Measurements from ENCODE around the gene IYD.

The IYD gene, protein sequence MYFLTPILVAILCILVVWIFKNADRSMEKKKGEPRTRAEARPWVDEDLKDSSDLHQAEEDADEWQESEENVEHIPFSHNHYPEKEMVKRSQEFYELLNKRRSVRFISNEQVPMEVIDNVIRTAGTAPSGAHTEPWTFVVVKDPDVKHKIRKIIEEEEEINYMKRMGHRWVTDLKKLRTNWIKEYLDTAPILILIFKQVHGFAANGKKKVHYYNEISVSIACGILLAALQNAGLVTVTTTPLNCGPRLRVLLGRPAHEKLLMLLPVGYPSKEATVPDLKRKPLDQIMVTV

DNA sequence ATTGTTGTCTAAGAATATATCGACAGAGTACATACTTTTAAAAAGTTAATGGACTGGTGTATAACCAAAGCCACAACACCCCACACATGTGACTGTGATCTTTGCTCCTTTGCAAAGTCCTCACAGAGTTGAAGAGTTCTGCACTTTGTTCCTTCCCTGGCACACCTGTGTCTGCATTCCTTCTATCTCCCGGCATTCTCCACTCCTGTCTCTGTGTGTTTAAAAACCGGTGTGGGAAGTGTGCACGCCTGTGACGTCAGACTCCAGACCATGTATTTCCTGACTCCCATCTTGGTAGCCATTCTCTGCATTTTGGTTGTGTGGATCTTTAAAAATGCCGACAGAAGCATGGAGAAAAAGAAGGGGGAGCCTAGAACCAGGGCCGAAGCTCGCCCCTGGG, at the start of gene IYD:
Gene IYD, plus strand, starts transcription at position 251 of the 400 bp plus-strand sequence. Its CDS starts 20 bp downstream, at position 271.
- no peak for DNase-seq

DNA sequence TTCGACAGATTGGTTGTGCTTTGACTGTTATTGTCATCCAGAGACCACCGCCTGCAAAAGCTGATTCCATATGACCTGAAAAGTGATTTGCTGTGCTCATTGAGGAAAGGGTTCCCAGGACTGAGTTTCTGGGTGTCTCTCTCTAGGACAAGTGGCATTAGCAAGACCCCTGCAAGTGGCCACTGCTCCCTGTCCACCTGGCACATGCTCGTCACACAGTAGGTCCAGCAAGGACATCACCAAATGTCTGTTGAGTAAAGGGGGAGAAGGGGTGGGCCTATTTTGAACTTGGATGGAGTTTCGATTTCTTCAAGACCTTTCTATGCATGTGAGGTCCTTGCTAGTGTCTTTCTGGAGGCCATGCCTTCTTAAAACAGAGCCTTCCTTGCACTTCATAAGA, 48.9 kb upstream of the IYD start:
- no peak for DNase-seq

GRCh38 chr6:150320442-150320841, 48.4 kb upstream of the IYD start:
- no peak for DNase-seq

DNA sequence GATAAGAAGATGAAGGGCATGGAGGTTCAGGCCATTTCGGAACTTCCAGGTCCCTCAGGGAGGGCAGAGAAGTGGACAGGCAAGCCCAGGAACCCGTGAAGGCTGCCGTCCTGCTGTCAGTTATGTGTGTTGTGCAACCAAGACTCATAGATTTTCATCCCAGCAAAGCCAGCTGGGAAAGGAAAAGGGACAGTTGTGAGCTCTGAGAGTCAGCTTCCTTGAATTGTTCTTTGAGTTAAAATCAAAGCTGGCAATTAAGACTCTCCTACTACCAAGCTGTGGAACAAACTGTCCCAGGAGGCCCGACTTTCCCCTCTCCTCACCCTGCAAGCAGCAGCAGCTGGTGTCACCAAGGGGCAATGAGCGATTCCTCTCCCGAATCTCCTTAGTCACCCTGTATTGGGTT, 46.3 kb upstream of the IYD start:
- DNase-seq, result no peak

- no peak for DNase-seq
Observed at GRCh38 chr6:150323205-150323604, 45.6 kb upstream of the IYD start.

- DNase-seq, result no peak
Observed at GRCh38 chr6:150324044-150324443, 44.8 kb upstream of the IYD start.

GRCh38 chr6:150325066-150325772, 43.6 kb upstream of the IYD start:
- no peak for DNase-seq

DNA sequence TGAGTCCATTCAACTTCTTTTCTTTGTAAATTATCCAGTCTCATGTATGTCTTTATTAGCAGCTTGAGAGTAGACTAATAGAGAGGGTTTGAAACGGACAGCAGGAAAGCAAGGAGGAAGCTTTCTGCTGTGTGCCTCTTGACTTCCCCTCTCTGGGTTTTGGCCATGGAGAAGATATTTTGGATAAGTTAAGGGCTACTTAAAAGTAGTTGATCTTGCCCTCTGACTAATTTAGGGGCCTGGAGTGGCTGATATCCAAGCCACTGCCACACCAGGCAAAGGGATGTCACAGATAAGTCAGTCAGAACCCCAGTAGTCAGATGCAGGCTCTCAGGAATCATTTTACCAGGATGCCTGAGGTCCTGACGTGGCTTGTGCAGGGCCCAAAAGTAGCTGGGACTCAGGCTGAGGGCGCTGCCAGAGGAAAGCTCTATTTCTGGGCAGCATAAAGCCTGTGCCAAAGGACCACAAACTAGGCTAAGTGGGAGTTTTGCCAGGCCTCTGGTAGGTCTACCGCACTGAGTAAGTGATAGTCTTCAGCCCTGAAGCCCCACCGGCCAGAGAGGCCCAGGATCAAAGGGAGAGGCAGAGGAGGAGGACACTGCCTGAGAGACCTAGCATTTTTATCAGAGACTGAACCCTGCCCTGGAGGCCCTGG, 41.6 kb upstream of the IYD start:
- DNase-seq, result no peak

GRCh38 chr6:150328744-150329405, 39.9 kb upstream of the IYD start:
- DNase-seq, result no peak

DNA sequence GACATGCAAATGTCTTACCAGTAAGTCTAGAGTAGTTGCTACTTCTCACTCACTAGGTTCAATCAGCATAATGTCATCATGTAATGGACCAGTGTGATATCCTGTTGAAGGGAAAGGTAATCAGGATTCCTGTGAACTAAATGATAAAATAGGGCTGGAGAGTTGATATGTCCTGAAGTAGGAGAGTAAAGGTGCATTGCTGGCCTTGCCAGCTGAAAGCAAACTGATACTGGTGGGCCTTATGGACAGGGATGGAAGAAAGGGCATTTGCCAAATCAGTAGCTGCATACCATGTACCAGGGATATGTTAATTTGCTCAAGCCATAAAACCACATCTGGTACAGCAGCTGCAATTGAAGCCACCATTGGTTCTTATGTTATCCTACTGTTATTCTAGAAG, 37.5 kb upstream of the IYD start:
- DNase-seq, result no peak

DNA sequence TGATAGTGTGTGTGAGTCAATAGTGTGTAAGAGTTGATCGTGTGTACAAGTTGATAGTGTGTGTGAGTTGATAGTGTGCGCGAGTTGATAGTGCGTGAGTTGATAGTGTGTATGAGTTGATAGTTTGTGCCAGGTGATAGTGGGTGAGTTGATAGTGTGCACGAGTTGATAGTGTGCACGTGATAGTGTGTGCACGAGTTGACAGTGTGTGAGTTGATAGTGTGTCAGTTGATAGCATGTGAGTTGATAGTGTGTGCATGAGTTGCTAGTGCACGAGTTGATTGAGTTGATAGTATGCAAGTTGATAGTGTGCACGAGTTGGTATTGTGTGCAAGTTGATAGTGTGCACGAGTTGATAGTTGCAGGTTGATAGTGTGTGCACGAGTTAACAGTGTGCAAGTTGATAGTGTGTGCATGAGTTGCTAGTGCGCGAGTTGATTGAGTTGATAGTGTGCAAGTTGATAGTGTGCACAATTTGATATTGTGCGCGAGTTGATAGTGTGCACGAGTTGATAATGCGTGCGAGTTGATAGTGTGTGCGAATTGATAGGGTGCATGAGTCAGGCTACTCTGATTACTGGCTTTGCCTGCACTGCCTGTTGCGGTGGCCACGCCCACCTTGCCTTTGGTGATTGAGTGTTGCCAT, 35.8 kb upstream of the IYD start:
- no peak for DNase-seq

- no peak for DNase-seq
Observed at GRCh38 chr6:150333585-150333941, 35.2 kb upstream of the IYD start.

DNA sequence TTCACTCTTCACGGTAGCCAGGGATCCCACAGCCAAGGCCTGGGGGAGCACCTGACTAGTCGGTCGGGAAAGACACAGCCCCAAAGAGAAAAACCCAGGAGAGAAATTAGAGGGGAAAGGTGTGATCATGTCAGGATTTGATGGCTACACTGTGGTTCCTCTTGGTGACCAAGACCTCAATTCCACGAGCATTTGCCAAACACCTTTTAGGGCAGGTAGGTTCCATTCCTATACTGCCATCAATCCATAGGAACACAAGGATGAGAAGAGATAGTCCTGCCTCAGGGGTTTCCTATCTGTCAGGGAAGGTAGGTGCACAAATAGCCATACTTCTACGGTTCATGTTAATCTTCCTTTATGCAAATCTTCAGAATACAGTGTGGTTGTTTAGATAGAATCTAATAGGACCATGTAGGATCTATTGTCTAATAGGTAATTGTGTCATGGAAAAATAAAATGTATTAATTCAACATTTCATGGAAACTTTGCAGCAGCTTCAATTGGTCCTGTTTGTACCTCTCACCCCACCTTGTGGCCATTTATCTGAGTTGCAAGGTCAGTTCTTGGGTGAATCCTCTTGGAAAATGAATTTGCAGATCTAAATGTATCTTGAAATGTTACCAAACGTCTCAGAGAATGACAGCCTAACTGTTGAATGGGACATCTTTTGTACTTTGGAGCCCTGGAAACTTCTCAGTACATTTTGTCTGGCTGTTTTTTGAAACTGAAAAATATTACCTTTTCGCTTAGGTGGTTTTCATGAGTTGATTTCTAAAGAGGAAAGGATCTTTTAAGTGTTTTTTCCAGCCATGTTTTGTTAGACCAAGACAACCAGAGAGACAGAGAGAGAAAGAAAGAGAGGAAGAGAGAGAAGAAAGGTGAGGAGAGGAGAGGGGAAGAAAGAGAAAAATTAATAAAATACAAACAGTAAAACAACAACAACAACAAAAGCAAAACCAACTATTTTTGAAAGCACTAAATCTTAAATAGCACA, 33.7 kb upstream of the IYD start:
- DNase-seq, result no peak

DNA sequence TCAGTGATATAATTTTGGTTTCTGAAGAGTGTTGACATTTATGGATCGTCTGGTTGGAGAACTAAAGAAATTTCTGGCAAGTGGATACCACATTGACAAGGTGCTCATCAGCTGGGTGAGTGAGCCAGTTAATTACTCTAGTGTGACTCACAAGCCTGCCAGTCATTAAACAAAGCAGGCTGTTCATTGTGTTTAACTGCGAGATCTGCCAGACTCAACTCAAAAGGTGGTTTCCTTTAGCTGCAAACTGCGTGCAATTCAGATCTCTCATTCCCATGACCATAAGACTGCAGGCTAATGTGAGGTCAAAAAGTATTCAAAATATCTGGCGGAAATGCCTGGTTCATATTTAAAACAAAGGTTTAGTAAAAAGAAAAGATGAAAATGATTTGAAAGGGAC, 32.5 kb upstream of the IYD start:
- DNase-seq, result no peak

- DNase-seq, result no peak
Observed at GRCh38 chr6:150336708-150337107, 32.1 kb upstream of the IYD start.

DNA sequence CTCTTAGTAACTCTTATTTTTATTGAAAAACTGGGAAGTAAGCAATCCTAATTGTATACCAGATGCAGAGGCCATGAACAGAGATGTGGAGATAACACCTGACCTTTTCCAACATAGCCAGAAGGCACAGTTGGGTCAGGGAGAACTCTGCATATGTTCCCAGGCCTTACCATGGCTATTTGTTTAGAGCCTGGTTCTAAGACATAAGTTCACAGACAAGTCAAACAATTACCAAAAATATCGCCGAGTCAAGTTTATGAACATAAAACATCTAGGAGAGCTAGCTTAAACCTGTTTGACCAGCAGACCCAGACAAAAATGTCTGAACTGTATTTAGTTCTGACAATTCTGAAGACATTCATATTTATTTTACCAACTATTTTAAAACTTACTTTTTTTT, 26.7 kb upstream of the IYD start:
- DNase-seq, result no peak

DNA sequence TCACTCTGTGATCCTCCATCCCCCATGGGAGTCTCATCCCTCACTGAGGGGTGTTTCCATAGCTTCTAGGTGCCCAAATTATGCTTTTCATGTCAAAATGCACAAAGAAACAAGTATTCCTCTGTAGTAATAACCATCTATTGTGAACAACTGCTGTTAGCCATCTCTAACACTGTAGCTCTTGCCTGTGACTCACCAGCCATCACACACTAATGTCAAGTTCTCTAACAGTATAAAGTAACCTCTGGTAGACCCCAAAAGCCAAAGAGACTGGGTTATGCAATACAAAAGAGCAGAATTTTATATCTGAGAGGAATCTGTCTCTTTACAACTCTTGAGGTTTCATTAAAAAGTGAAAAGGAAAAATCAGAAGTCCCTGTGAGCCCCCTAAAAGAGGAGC, 25.4 kb upstream of the IYD start:
- no peak for DNase-seq

DNA sequence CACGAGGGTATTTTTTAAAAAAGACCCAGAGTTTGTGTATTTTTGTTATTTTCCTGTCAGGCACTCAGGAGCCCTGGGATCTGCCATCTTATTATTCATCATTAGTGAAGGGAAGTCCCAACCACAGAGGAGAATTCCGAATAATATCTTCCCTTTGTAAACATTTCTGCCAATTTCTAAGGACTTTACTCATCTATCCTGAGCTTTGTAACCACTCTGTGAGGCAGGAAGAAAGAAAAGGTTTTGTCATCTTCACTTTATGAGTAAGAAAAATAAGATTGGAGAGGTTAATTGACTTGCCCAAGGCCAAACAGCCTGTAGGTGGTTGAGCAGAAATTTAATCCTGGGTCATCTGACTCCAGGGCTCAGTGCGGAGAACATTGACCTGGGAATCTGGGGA, 23.0 kb upstream of the IYD start:
- DNase-seq, result no peak

GRCh38 chr6:150346346-150346745, 22.5 kb upstream of the IYD start:
- DNase-seq, result no peak

- no peak for DNase-seq
Observed at GRCh38 chr6:150347845-150348244, 21.0 kb upstream of the IYD start.

DNA sequence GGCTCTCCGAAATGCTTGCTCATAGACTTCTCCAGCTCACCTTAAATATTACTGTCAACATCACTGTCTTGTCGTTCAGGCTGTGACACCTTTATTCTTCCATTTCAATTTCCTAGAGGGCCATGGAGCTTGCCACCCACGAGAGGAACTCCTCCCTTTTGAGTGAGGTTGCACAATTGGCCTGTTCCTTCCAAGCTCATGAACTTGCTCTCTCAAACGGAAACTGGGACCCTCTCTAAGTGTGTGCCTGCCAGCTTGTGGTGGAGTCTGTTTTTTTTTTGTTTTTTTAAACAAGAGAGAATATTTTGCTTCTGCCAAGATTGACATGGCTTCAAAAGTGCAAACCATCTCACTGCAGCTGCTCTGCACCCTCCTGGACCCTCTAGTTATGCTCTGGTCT, 19.3 kb upstream of the IYD start:
- DNase-seq, result no peak
